HG02759 (cell line): ENCODE data around the gene CYBA.

ENCODE experiments used
- ATAC-seq: cut with Tn5 transposase; IDR thresholded peaks from one replicate; pipeline ENCODE4 v1.9.1; 2021; ENCODE audit warnings: mild to moderate bottlenecking, moderate library complexity; ENCODE audit not compliant: unreplicated experiment

CYBA gene

DNA sequence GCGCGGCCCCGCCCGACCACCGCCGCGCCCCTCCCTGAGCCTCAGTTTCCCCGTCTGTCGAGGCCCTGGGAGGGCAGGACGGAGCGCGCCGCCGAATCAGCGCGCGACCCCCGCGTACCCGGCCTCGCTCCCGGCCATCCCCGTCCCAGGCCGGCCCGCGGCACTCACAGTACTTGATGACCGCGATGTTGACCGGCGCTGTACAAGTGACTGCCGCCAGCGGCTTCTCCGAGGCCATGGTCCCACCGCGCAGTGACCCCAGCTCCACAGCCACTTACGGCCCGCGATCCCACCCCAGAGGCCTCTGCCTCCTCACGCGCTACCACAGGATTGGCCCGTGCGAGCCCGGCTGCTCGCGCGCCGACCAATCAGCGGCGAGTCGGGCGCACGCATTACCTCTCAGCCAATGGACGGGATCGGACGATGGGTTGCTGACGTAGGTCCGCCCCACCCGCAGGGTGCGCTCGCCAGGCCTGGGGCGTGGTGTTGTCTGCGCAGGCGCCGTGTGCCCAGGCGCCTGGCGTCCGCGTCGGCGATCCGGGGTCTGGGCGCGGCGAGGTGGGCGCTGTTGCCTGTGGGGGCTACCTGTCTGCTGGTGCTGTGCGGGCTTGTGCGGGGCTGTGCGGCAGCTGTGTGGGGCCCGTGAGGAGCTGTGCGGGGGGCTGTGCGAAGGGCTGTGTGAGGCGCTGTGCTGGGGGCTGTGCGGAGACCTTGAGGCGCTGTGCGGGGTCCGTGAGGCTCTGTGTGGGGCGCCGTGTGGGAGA lies 12.2 kb upstream of the CYBA start, which contains the start of gene MVD:
MVD (minus strand) TSS at position 249 of the 764 bp plus-strand sequence; CDS start at position 238, 11 bp downstream.
- peak; percentile 95 for ATAC-seq

DNA sequence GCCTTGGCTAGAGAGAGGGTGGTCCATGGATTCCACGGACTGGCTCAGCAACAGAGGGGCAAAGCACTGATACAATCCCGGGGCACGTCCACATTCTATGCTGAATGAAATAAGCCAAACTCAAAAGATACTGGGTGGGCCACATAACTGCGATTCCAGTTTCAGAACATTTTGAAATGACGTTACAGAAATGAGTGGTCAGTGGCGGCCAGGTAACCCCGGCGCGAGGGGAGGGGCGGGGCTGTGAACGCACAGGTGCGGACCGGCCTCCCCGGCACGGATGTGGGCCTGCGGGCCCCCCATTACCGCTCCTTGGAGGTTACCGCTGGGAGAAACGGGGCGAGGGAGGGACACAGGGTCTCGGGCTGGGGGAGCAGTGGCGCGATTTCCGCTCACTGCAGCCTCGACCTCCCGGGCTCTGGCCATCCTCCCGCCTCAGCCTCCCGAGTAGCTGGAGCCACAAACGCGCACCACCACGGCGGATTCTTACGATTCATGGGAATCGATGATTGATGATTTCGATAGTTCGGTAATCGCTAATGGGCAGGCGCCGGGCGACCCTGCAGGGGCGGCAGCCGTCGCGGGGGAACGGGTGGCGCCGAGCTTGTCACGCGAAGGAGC lies 11.5 kb upstream of the CYBA start:
- ATAC-seq: peak; percentile 4

DNA sequence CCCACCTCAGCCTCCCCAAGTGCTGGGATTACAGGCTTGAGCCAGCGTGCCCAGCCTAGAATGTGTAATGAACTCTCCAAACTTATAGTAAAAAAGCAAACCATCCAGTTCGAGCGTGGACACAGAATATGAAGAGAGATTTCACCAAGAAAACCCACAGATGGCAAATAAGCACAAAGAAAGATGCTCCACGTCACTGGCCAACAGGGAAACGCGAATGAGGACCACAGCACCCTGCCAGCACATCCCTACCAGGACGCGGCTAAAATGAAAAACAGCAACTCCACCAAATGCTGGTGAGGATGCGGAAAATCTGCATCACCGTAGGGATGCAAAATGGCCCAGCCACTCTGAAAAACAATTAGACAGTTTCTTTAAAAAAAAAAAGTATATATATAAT lies 10.6 kb upstream of the CYBA start:
- no peak for ATAC-seq

DNA sequence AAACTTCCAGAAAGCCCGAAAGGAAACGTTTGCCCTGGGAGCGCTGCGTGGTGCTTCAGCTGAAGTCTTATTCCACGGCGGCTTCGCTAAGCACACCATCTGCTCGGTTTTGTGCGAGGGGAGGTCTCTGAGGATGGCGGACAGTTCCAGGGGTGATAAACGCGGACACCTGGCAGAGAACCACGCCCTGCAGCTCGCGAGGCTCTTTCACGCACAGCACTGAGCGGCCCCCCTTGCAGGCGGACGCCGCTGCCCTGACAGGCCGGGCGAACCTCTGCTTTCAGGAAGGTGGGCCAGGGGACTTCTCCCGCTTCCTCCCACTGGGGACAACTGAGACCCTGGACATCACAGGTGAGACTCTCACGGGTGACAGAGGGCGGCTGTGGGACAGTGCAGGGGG lies 8.3 kb upstream of the CYBA start:
- no peak for ATAC-seq

DNA sequence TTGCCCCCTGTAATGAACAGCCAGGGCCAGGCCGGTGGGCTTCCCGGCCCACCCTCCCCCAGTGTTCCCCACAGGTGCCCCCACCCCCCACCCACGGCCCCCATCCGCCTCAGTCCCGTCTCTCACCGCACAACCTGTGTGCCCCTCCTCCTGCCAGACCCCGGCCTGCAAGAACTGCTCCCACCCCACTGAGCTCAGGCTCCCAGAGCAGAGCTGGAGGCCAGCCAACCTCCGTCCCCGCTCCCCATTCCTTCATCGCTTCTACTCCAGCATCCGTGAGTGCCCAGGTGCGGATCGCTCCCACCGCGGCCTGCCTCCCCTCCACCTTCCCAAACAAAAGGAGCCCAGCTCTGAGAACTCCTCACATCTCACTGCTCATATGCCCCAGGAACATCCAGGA lies 7.9 kb upstream of the CYBA start:
- ATAC-seq: no peak

DNA sequence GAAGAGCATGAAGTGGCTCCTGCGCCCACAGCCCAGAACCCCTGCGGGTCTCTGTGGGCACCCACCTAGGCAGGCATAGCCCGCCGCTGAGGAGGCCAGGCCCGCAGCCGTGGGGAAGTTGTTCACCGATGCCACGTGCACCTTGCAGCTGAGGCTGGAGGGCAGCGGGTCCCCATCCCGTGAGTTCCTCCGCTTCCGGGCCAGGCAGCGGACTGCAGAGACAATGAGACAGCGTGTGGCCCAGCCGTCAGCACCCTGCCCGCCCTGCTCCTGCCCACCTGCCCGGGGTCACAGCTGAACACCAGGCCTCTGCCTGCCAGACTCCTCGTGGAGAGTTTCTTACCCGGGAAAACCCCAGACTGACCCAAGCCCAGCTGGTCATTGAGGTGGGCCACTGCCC lies 6.5 kb upstream of the CYBA start:
- ATAC-seq: no peak

DNA sequence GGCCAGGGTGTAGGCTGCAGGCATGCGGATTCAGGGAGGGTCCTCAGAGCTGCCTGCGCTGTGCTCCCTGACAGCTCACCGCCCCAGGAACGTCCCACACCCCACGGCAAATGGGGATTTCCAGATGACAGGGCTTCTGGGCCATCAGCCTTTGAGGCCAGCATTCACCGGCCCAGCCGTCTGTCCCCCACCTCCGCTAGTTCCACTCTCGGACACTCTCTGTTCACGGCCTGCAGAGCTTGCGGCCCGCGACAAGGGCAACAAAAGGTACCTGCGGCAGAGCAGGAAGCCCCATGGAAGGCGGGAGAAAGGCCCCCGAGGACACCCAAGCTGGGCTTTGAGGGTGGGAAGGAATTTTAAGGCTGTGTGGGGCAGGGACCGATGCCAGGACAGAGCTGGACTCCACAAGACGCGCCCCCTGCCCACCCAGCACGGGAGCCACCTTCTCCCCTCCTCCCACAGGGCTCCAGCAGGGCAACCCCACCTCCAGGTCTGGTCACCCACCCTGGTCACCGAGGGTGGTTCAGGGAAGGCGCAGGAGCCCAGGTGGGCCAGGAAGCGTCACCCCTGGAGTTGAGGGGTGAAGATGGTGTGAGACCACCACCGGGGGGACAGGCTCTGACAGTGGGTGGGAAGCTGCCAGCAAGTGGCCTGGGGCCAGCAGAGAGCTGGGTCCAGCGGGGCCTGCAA lies 5.6 kb upstream of the CYBA start:
- no peak for ATAC-seq

DNA sequence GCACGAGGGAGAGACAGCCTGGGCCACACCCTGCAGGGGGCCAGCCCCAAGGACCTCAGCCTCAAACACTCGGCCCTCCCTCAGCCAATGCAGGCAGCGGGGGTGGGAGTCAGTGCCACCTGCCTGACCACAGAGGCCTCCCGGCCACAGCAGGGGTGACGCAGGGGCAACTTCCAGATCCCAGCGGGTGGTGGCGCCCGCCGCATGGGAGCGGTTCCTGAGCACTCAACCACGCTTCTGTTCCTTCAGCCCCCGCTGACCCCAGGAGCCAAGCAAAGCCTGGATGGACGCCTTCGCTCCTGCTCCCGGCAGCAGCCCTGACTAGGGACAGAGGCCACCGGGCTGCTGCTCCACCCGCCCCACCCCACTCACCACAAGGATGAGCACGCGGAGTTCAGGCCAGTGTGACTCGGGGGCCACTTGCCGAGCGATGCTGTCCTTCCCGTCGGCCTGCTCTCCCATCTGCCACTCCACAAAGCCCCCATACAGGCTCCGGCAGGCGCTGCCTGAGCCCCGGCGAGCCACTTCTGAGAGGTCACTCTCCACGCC lies 5.0 kb upstream of the CYBA start:
- ATAC-seq: no peak

DNA sequence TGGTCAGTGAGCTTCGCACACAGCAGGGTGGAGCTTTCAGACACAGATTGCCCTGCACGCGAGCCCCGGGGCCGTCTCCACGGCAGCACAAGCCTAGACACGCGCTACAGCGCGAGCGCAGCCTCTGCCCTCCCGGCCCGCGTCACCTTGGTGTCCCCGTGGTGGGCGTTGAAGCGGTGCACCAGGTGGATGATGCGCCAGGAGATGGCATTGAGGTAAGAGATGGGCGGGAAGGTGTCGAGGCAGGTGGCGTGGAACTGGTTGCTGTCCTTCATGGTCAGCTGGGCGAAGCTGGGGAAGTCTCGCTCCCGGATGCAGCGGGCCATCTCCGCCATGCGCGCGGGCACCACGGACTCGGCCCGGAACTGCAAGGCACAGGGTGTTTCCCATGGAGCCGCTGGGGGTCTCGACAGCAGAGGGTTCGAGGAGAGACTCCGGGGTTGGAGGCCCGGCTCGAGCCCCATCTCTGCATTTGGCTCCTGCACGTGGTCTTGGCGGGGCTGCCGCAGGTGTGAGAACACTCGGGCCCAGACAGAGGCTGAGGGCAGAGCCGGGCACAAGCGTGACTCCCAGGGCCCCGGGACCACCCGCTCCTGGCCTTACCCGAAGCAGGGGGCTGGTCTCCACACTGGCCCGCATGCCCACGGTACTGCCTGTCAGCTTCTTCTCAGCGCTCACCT lies 4.3 kb upstream of the CYBA start:
- ATAC-seq: no peak

DNA sequence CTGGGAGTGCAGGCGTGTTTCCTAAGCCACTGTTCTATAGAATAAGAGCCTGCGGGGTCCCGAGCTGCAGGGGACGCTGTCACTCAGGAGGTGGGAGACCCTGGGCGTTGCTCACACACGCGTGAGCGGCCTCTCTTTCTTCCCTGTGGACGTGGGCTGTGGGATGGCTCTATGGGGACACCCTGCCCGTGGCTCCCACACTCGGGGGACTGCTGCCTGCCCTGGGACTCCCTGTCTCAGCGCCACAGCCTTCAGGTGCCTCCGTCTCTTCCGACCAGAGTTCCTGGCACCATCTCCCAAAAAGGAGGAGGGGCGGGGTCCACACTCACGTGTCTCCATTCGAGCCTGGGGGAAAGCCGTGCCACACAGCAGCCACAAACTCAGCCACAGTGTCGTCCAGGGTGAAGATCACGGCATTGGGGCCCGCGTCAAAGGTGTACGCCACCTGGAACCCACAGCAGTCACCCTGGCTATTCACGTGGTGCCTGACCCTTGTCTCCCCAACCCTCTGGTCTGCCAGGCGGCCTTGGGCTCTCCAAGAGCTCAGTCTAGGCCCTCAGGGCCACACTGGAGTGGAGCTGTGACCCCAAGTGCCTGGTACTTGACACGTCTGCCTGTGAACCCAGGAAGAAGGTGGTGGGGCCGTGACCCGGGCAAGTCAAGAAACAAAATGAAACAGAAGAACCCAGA lies 3.7 kb upstream of the CYBA start:
- no peak for ATAC-seq

DNA sequence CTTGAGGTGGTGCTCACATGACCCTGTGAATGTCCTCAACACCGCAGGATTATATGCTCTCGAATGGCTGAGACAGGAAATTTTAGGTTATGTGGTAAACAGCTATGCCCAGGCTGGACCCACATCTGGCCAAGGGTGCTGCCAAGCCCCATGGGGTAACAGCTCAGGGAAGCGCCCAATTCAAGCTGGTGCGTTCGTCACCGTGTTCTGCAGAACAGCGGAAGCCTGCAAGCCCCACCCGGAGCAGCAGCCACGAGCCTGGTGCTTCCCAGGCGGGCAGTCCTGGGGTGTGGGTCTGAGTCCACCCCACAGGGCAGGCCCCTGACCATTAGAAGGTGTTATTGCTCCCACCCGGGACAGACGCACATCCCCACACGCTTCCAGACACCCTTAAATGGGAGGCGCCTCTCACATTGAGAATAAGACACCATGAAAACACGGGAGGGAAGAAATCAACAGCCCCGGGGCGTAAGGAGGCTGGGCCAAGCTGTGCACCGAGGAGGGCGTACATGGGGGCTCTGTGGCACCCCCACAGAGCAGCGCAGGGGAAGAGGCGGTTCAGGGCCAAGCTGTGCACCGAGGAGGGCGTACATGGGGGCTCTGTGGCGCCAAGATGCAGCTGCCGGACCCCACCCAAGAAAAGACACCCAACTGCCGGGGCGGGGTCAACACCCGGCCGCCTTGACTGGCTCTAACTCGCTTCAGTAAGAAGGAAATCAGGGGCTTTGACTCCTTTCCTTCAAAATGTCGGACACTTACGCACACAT lies 2.9 kb upstream of the CYBA start:
- no peak for ATAC-seq

DNA sequence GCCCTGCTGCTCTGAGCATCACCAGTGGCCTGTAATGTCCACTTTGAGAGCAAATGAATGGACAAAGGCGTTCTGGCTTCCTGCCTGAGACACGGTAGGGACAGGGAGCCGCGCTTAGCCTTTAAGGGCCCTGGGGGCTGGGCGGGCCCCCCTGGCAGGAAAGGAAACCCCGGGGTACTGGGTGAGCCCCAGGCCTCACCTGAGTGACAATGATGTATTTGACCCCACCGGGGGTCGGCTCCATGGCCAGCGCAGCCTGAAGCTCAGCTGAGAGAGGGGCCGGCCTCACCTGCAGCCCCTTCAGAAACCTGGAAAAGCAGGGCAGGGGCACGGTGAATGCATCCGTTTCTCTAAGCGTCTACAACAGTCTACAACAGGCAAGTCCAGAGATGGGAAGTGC lies 2.2 kb upstream of the CYBA start:
- ATAC-seq: no peak

DNA sequence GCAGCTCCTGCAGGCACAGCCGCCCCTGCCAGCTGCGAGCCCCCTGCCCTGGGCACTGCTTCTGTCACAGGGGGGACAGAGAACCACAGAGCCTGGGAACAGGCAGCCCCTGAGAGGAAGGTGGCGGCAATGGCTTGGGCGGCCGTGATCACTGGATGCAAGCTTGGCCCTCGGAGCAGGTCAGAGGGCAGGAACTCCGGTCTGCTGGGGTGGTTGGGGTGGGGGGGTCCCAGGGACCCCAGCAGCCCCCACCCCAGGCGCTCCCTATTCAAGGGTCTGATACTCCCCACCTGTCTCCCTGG lies 1.9 kb upstream of the CYBA start:
- ATAC-seq: no peak

DNA sequence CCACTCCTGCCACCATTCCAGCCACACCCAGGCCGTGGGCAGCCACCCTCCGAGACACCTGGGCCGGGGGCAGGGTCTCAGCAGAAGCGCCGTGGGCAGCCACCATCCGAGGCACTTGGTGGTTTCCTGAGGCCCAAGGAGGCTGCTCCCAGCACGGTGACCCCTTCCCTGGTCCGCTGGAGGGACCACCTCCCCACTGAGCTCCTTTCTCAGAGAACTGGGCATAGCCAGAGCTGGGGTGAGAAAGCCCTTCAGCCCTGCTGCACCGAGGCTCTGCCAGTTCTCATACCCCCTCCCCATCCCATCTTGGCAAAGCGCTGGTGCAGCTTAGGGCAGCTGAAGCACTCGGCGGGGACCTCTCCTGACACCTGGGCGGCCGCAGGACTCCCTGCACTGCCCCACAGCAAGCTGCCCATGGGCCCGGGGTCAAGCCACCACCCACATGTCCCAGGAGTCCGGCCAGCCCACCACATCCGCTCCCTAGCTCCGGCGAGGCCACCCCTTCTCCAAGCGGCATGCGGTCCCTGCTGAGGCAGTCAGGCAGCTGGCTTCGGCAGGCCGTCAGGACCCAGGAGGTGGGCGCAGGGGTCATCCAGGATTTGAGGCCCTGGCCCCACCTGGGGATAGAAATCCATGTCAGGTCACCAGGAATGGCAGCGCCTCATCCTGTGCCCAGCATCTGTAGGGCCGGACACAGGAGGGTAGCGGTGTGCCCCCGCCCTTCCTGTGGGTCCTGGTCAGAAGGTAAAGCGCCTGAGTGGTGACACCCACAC lies 1.3 kb upstream of the CYBA start:
- no peak for ATAC-seq

DNA sequence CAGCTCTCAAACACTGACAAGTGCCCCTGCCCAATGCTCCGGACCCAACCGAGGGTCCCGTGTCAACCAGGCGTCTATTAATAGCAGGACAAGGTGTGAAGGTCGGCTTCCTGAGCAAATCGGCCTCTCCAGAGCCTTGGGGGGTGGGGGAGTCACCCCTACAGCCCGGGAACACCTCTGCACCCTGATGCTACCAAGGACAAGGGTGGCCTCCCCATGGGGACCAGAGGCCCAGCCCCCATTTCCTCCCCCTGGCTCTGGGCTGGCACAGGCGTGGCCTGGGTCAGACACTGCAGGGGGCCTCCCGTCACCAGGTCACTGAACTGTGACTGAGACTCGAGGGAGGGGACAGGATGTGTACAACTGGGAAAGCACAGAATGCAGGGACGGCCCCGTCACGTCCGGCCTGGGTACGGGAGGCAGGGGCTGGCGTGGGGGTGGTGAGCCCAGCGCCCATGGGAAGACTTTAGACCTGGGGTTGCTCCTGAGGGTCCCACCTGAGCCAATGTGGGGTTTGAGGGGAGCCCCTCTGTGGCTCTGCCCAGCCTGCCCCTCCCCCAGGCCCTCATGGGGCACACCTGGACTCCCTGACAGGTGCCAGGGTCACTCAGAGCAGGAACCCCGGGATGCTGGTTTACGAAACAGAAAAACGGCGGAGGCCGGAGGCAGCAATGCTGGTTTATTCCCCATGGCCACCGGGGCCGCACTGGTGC lies 579 bp upstream of the CYBA start:
- peak; percentile 73 for ATAC-seq

DNA sequence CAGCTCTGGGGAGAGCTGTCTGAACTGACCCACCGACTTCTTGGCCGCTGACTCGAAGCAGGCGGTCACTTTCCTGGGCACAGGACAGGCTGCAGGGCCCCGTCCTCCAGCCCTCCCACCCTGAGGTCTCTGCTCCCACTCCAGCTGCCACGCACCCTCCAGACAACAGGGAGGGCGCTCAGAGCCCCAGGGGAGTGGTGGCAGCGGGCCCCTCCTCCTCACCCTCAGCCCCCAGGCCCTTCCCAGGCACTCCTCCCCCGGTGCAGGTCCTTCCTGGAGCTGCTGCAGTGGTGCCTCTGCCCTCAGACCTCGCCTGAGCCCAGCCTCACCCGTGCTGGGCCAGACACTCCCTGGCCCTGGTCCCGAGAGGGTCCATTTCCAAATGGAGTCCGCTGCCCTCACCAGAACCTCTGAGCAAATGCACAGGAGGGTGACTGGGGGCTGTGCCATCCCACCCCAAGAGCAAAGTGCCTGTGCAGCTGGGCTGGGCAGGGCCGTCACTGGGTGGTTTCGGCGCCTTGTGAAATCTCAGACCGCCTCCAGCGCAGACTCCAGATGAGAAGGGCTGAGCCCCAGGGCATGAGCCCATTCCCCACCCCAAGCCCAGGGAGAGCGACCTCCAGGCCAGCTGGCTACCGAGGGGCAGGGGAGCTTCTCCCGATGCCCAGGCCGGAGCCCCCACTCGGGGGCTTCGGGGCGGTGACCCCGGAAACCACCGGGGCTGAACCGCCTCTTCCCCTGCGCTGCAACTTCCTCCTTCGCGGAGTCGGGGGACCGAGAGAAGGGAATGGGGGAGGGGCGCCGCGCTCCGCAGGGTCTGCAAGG lies 717 bp downstream of the CYBA start:
- ATAC-seq: peak; percentile 18

DNA sequence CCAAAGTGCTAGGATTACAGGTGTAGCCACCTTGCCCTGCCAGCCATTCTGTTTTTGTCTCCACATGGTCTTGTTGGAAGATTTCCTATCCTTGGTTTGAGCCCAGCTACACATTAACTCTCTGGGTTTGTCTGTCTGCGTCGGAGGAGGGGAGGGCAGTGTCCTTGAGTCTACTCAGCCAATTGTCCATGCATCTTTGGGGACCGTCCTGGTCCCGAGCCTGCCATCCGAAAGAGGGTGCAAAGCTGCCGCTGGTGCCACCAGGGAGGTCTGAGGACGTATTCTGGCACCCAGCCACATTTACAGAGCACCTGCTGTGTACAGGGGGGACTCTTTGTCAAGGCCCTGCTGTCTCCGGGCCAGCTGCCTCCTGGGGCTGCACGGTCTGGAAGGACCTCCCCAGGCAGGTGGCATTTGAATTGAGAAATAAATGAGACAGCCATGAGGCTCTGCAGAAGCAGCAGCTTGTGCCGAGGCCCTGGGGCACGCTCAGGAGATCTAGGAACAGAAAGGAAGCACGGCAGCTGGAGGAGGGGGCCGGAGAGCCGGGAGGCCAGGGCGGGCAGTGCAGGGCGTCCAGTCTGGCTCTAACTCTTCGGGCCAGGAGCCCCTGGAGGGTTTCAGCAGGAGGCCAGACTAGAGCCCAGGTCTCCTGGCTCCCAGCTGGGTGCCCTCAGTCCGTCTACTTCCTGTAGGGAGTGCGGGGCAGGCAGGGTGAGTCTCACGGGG lies 1.5 kb downstream of the CYBA start:
- no peak for ATAC-seq
